Esophagus muscularis mucosa (tissue), 4 donors: ENCODE results near the gene SGIP1. TPM values are rescaled to one million over a fixed set of nuclear protein-coding genes. Genes with fewer than 3 reads are reported as not detected.

ENCODE experiments used
- DNase-seq: peaks from one replicate; pipeline ENCODE4 v3.0.0-alpha.2; 2017; ENCODE audit errors: extremely low spot score
- H3K27ac ChIP-seq, 4 donors: fragments of 200-600 bp; sonication (generic); replicated peaks in 1 of 4; 1 replicate in 3 of 4; 2 replicates in 1 of 4; pipeline ENCODE4 v1.5.1; 2016 to 2019; ENCODE audit warnings: mild to moderate bottlenecking in 1 of 4
- H3K27me3 ChIP-seq, 4 donors: fragments of 200-600 bp; sonication (generic); one replicate each; pipeline versions ENCODE4 v1.5.1 to v1.6.0; 2016 to 2019
- H3K36me3 ChIP-seq, 4 donors: fragments of 200-600 bp; sonication (generic); one replicate each; pipeline ENCODE4 v1.5.1; 2016 to 2019
- H3K4me1 ChIP-seq, 4 donors: fragments of 200-600 bp; sonication (generic); one replicate each; pipeline ENCODE4 v1.5.1; 2016 to 2019
- H3K4me3 ChIP-seq, 4 donors: fragments of 200-600 bp; sonication (generic); 1 replicate in 2 of 4; 2 replicates in 2 of 4; pipeline ENCODE4 v1.5.1; 2016 to 2019; ENCODE audit warnings: mild to moderate bottlenecking in 4 of 4, moderate library complexity in 1 of 4
- H3K9me3 ChIP-seq, 4 donors: fragments of 200-600 bp; sonication (generic); 1 replicate in 3 of 4; 2 replicates in 1 of 4; pipeline ENCODE4 v1.5.1; 2016 to 2019
- CTCF ChIP-seq, 3 experiments: fragments of 200-600 bp in 2 of 3; fragments of 450-650 bp in 1 of 3; sonication (generic) in 2 of 3; IDR thresholded peaks; one replicate each; pipeline ENCODE4 v1.5.1; 2017 to 2019; ENCODE audit warnings: antibody characterized with exemption in 3 of 3, mild to moderate bottlenecking in 2 of 3, moderate library complexity in 1 of 3
- EP300 ChIP-seq: sonication (generic); formaldehyde crosslinking; IDR thresholded peaks from one replicate; pipeline ENCODE4 v1.6.1; 2017; ENCODE audit warnings: antibody characterized with exemption
- POLR2A ChIP-seq: fragments of 450-650 bp; IDR thresholded peaks from one replicate; pipeline ENCODE4 v1.6.1; 2017; ENCODE audit warnings: antibody characterized with exemption, moderate library complexity, mild to moderate bottlenecking, low read depth
- POLR2AphosphoS5 ChIP-seq, 2 donors: sonication (generic); formaldehyde crosslinking; IDR thresholded peaks; one replicate each; pipeline ENCODE4 v1.6.1; 2017; ENCODE audit warnings: antibody characterized with exemption in 2 of 2
- WGBS: methylation state at CpG from one replicate; pipeline ENCODE4 v1.1.5; 2018; 5-methylcytosine and 5-hydroxymethylcytosine counted together
- intact Hi-C: fragments of 100-400 bp; cut with DNase I; formaldehyde crosslinking; loops from one replicate; pipeline ENCODE4 v1.15.1; 2023
- total RNA-seq, 4 donors: library from RNA; depleted of rRNA; stranded (reverse); fragments of >200 nt; gene quantifications; one replicate each; pipeline versions ENCODE4 v1.1.0 to v1.2.1, GENCODE V29; 2016

Gene SGIP1
- total RNA-seq, 4 donors from 2014 or later, result 9.1 to 16.2 (median 11.8) TPM

GRCh38 chr1:66747501-66747900 lies 213.5 kb downstream of the SGIP1 start:
- Histone ChIP-seq H3K36me3 (no peaks in the 10 kb centered on the region), H3K4me3 (no peak overlapping the region), H3K9me3 (no peaks in the 10 kb centered on the region), H3K27ac (no peak overlapping the region), H3K27me3 (peaks cover 0 to 6% (median 0%) of the 10 kb centered on the region in 4 donors), H3K4me1 (peaks cover 2 to 11% (median 9%) of the 10 kb centered on the region in 4 donors)
- TF ChIP-seq POLR2A, result no peak
- WGBS, result 29% methylated on average over 1 of the region's 1 CpG
- no peak for DNase-seq
- intact Hi-C loops, result no loop called here

- Histone ChIP-seq H3K9me3 (no peaks in the 10 kb centered on the region), H3K4me3 (no peak overlapping the region), H3K36me3 (no peaks in the 10 kb centered on the region), H3K27ac (no peak overlapping the region), H3K27me3 (peaks cover 0 to 6% (median 0%) of the 10 kb centered on the region in 4 donors), H3K4me1 (peaks cover 7 to 18% (median 14%) of the 10 kb centered on the region in 4 donors)
- 72% methylated on average over 3 of the region's 3 CpGs for WGBS
- no peak for TF ChIP-seq POLR2A
- TF ChIP-seq EP300, result no peak
- no peak for TF ChIP-seq POLR2AphosphoS5 (IDR thresholded peaks at IDR 0.05)
- no peak for TF ChIP-seq CTCF (IDR thresholded peaks at IDR 0.05)
- intact Hi-C loops, result no loop called here
- no peak for DNase-seq
These were observed 216.6 kb downstream of the SGIP1 start for GRCh38 chr1:66750577-66750976.

GRCh38 chr1:66751160-66751559 lies 217.2 kb downstream of the SGIP1 start:
- intact Hi-C loops, result no loop called here
- H3K27ac ChIP-seq, result peak overlapping the region in 1 of 4 donors; percentile 37
- peaks cover 0 to 6% (median 0%) of the 10 kb centered on the region in 4 donors for H3K27me3 ChIP-seq
- no peak for TF ChIP-seq POLR2AphosphoS5 (IDR thresholded peaks at IDR 0.05)
- TF ChIP-seq POLR2A, result no peak
- no peak for TF ChIP-seq CTCF (IDR thresholded peaks at IDR 0.05)
- no peak for TF ChIP-seq EP300
- H3K9me3 ChIP-seq, result no peaks in the 10 kb centered on the region
- H3K36me3 ChIP-seq, result no peaks in the 10 kb centered on the region
- DNase-seq, result no peak
- H3K4me3 ChIP-seq, result no peak overlapping the region
- WGBS, result 90% methylated on average over 4 of the region's 4 CpGs
- H3K4me1 ChIP-seq, result peaks cover 7 to 18% (median 14%) of the 10 kb centered on the region in 4 donors

- TF ChIP-seq POLR2AphosphoS5 (IDR thresholded peaks at IDR 0.05), result peak in 1 of 2 donors; percentile 8
- TF ChIP-seq EP300, result no peak
- TF ChIP-seq CTCF (IDR thresholded peaks at IDR 0.05), result peak in 2 of 3 experiments; percentile 4 to 9
- peaks cover 0 to 6% (median 0%) of the 10 kb centered on the region in 4 donors for H3K27me3 ChIP-seq
- no peaks in the 10 kb centered on the region for H3K9me3 ChIP-seq
- H3K4me3 ChIP-seq, result peak within 1 kb of the TSS; percentile 48 to 58 (median 53)
- peaks cover 7 to 18% (median 14%) of the 10 kb centered on the region in 4 donors for H3K4me1 ChIP-seq
- peak within 1 kb of the TSS in 2 of 4 donors; percentile 37 to 44 for H3K27ac ChIP-seq
- no peaks in the 10 kb centered on the region for H3K36me3 ChIP-seq
- intact Hi-C loops, result no loop called here
- no peak for DNase-seq
- 38% methylated on average over 15 of the region's 35 CpGs for WGBS
These were observed 218.1 kb downstream of the SGIP1 start, which contains the start of gene DYNLT5 for GRCh38 chr1:66752000-66752592. DYNLT5 (plus strand) TSS chr1:66752459; CDS start chr1:66754659, 2,200 bp downstream.

- TF ChIP-seq EP300, result no peak
- TF ChIP-seq CTCF (IDR thresholded peaks at IDR 0.05), result no peak
- TF ChIP-seq POLR2AphosphoS5 (IDR thresholded peaks at IDR 0.05), result no peak
- TF ChIP-seq POLR2A, result no peak
- Histone ChIP-seq H3K4me3 (peak overlapping the region; percentile 48 to 58 (median 53)), H3K27ac (peak overlapping the region in 2 of 4 donors; percentile 37 to 44), H3K9me3 (no peaks in the 10 kb centered on the region), H3K4me1 (peaks cover 7 to 18% (median 14%) of the 10 kb centered on the region in 4 donors), H3K27me3 (peaks cover 0 to 6% (median 0%) of the 10 kb centered on the region in 4 donors), H3K36me3 (no peaks in the 10 kb centered on the region)
- no peak for DNase-seq
- intact Hi-C loops, result no loop called here
- 43% methylated on average over 18 of the region's 18 CpGs for WGBS
These were observed 218.9 kb downstream of the SGIP1 start for GRCh38 chr1:66752671-66753371.
